BJ (cell line): Measurements from ENCODE around the gene SAP30L. TPM values are rescaled to one million over a fixed set of nuclear protein-coding genes. Genes with fewer than 3 reads are reported as not detected.
A peak's percentile ranks its signal among the peaks of the same experiment; 100 is the strongest.

Experiments used
- CTCF ChIA-PET: fragments of 350-600 bp; formaldehyde crosslinking; extraction: SDS; loops from one replicate; lab custom pipeline; 2021; ENCODE audit warnings: antibody characterized with exemption, inconsistent platforms; lab: Yijun Ruan, JAX
- POLR2A ChIA-PET: fragments of 300-600 bp; sonication (Branson Sonifier 250); formaldehyde crosslinking; extraction: SDS; loops from one replicate; lab custom pipeline; 2021; ENCODE audit warnings: antibody characterized with exemption; lab: Charles Lee
- DNase-seq: peaks from one replicate; pipeline ENCODE4 v3.0.0-alpha.2; 2011; ENCODE audit warnings: low read depth
- H3K27me3 ChIP-seq: 2 replicates; pipeline ENCODE4 v1.6.0; 2011; ENCODE audit warnings: low read length; ENCODE audit not compliant: control insufficient read depth, insufficient read depth
- H3K36me3 ChIP-seq: 2 replicates; pipeline ENCODE4 v1.5.1; 2011; ENCODE audit warnings: low read length; ENCODE audit not compliant: control insufficient read depth, insufficient read depth
- H3K4me3 ChIP-seq: 2 replicates; pipeline ENCODE4 v1.5.1; 2011; ENCODE audit warnings: low read depth, mild to moderate bottlenecking, control low read depth, low read length
- CTCF ChIP-seq: IDR thresholded peaks from 2 replicates; pipeline ENCODE4 v1.5.1; 2011; ENCODE audit warnings: low read depth, mild to moderate bottlenecking, control low read depth, inconsistent platforms, low read length, moderate library complexity; ENCODE audit not compliant: insufficient read depth
- polyA plus RNA-seq: library from polyadenylated mRNA; depleted of rRNA; stranded (reverse); fragments of >200 nt; gene quantifications from 2 replicates; pipeline ENCODE4 v1.2.3, GENCODE V29; 2011

The SAP30L gene
- polyA plus RNA-seq, 1 experiment, result 26.3 TPM

DNA sequence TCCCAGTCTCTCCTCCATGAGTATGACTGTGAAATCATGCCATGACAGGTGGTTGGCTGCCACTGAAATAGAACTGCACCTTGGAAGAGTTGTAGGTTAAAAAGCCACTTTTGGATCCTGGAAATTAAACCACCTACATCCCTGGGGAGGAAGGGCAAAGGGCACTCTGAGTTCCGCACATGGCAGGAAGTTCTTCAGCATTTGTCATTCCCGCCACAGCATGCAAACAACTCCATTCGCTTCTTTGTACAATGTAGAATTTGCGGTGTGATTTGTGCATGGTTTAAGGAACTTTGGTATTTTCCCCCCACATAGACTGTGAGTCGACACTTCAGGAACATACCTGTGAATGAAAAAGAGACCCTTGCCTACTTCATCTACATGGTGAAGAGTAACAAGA lies 9.8 kb downstream of the SAP30L start:
- POLR2A ChIA-PET, result no interaction called here
- Histone ChIP-seq H3K4me3 (no peak overlapping the region), H3K36me3 (peaks cover 22% of the 10 kb centered on the region), H3K27me3 (no peaks in the 10 kb centered on the region)
- DNase-seq, result no peak
- TF ChIP-seq CTCF, result no peak
- CTCF ChIA-PET, result interaction anchor here (1.1 to 2.2 kb wide), 2 partner anchors 13 to 172 kb away, joined by 3 to 6 read pairs; no protein-coding TSS in a partner anchor

- DNase-seq, result no peak
- ChIA-PET POLR2A (no interaction called here), CTCF (interaction anchor here (0.9 to 2.2 kb wide), 4 partner anchors 10 to 171 kb away, joined by 3 to 7 read pairs (median 4); no protein-coding TSS in a partner anchor)
- no peak for TF ChIP-seq CTCF
- H3K27me3 ChIP-seq, result no peaks in the 10 kb centered on the region
- H3K36me3 ChIP-seq, result peaks cover 19% of the 10 kb centered on the region
- no peak overlapping the region for H3K4me3 ChIP-seq
Observed at GRCh38 chr5:154456540-154456939, 10.7 kb downstream of the SAP30L start.

- ChIA-PET POLR2A (no interaction called here), CTCF (interaction anchor here (0.8 to 1.7 kb wide), 2 partner anchors 9 to 151 kb away, joined by 4 to 7 read pairs; no protein-coding TSS in a partner anchor)
- no peak for DNase-seq
- TF ChIP-seq CTCF, result no peak
- peaks cover 9% of the 10 kb centered on the region for H3K36me3 ChIP-seq
- no peak overlapping the region for H3K4me3 ChIP-seq
- no peaks in the 10 kb centered on the region for H3K27me3 ChIP-seq
Observed at GRCh38 chr5:154459015-154459414, 13.2 kb downstream of the SAP30L start.

DNA sequence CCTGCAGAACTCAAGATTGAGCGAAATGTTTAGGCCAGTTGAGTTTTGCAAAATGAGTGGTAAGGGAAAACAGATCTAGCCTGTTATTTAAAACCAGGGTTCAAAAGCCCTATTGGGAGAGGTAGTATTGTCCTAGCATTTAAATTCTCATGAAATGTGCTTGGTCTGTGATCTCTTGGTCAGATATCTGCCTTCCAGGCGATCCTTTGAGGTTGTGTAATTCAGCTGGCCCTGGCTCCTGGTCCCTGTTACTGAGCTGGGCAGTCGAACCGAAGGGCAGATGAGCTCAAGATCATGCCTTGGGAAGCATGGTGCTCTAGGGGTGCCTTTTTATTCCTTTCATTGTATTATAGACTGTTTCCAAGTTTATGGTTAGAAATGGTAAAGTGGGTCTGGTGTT lies 14.4 kb downstream of the SAP30L start:
- no peak overlapping the region for H3K4me3 ChIP-seq
- TF ChIP-seq CTCF, result no peak
- ChIA-PET POLR2A (no interaction called here), CTCF (interaction anchor here (0.5 kb wide), 1 partner anchor 28 kb away, joined by 3 read pairs; no protein-coding TSS in a partner anchor)
- no peak for DNase-seq
- peaks cover 9% of the 10 kb centered on the region for H3K36me3 ChIP-seq
- H3K27me3 ChIP-seq, result no peaks in the 10 kb centered on the region

GRCh38 chr5:154461531-154461930 lies 15.7 kb downstream of the SAP30L start:
- Histone ChIP-seq H3K27me3 (no peaks in the 10 kb centered on the region), H3K36me3 (no peaks in the 10 kb centered on the region; the same call in 1 of the 2 replicates), H3K4me3 (no peak overlapping the region)
- CTCF ChIA-PET, result interaction anchor here (1.2 to 2.3 kb wide), 7 partner anchors 8 to 487 kb away, joined by 3 to 10 read pairs (median 5); no protein-coding TSS in a partner anchor
- TF ChIP-seq CTCF, result peak; percentile 32; the same call in 1 of the 2 replicates
- POLR2A ChIA-PET, result no interaction called here
- no peak for DNase-seq
